ENCODE data around the gene TMPRSS7.
A peak's percentile ranks its signal among the peaks of the same experiment; 100 is the strongest.

Gene TMPRSS7

DNA sequence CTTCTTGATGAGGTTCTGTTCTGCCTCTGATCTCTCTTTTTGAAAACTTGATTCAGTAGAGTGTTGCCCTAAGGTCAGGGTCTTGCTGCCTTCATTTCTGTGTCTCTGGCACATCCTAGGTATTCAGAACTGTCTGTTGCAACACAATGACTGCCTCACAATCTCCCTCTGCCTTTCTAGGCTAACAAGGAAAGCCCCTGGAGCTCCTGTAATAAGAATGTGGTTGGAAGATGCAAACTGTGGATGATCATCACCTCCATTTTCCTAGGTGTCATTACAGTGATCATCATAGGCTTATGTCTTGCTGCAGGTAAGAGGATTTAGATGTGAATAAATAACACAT is 58.6 kb downstream of the TMPRSS7 start:
- TF ChIP-seq, protein P1, sequence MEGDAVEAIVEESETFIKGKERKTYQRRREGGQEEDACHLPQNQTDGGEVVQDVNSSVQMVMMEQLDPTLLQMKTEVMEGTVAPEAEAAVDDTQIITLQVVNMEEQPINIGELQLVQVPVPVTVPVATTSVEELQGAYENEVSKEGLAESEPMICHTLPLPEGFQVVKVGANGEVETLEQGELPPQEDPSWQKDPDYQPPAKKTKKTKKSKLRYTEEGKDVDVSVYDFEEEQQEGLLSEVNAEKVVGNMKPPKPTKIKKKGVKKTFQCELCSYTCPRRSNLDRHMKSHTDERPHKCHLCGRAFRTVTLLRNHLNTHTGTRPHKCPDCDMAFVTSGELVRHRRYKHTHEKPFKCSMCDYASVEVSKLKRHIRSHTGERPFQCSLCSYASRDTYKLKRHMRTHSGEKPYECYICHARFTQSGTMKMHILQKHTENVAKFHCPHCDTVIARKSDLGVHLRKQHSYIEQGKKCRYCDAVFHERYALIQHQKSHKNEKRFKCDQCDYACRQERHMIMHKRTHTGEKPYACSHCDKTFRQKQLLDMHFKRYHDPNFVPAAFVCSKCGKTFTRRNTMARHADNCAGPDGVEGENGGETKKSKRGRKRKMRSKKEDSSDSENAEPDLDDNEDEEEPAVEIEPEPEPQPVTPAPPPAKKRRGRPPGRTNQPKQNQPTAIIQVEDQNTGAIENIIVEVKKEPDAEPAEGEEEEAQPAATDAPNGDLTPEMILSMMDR (conservative IDR thresholded peaks at IDR 0.05) = no peak
- H3K27ac ChIP-seq = no peak overlapping the region

DNA sequence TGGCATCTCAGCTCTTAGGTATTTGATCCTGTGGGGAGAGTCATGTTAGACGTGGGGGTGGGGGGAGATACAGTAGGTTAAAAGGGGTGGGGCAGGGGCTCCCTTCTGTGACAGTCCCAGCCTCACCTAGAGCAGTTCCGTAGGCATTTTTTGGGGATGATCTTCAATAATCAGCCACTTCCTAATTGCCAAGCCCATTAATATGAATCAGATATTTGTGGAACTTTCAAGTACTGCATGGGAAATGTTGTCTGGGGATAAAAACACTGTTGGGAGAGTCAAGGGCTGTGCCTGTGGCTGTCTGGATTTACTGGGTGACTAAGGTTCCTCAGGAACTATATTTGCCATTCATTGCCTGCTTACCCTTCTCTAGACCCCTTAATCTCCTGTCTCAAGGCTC is 61.2 kb downstream of the TMPRSS7 start:
- TF ChIP-seq, protein P1 (conservative IDR thresholded peaks at IDR 0.05) = no peak

DNA sequence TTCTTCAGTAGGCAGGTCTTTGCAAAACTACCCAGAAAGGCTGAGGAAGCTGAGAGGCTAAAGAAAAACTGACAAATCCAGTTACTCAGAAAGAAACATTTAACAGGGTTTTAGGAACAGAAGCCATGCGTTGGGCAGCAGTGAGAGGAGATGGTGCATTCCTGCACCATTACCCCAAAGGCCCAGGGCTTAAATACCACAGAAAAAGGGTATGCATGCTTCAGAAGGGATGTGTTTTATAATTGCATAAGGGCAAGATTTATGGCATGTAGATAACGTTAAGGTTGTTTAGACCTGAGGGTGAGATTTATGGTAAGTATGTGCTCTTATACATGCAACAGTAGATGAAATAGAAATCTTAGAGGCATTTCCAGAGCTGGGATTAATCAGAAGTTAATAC is 61.6 kb downstream of the TMPRSS7 start:
- TF ChIP-seq, protein P1 (conservative IDR thresholded peaks at IDR 0.05) = no peak
- H3K27ac ChIP-seq = no peak overlapping the region

More for the DNA sequence above, 61.2 kb downstream of the TMPRSS7 start:
- no peak overlapping the region for H3K27ac ChIP-seq

DNA sequence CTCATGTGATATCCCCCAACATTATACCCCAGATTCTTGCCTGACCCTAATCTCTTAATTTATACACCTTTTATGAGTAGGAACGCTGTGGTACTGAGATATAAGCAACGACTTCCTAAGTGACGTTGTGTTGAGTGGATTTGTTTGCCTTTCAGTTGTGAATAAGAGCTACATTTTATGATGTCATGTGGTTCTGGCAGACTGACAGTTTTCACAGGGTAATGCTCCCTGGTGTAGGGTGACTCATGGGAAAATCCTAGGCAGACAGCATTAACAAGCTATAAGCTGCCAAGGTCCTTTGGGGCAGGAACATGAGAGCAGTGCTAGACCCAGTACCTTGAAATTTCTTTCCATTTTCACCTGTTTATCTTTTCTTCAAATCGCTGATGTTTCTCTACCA is 62.8 kb downstream of the TMPRSS7 start:
- no peak overlapping the region for H3K27ac ChIP-seq
- TF ChIP-seq, protein P1 (conservative IDR thresholded peaks at IDR 0.05) = no peak

DNA sequence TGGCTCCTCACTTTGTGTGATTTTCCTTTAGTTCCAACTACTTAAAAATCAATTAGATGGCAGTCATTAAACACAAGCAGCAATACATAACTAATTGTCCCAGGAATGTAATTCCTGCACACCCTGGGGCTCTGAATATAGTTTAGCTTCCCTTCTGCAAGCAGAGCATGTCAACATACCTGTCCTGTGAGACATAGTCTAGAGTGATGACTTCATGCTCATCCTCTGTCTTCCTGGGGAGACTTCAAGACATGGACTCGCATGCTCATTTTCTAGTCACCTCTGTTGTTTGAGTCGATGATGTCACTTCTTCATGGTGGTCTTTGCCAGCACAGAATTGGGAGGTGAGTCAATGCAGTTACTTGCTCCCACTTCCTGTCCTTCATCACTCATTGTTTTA is 67.4 kb downstream of the TMPRSS7 start:
- TF ChIP-seq, protein P1 (conservative IDR thresholded peaks at IDR 0.05) = no peak
- no peak overlapping the region for H3K27ac ChIP-seq

DNA sequence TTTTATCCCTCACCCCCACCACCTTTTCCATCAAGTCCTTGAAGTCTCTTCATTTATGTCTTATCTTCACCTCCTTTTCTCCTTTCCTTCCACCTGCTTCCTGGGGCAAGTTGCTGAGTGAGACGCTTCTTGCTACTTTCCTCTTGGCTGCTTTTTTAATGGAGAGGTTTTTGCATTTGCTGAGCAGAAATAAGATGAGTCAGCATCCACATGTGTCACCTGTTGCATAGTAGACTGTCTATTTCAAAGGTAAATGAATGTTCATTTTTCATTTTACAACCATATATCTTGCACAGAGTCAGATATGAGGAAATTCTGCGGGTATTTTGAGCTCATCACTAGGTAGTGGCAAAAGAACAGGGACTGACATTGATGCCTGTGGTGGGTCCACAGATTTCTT is 70.2 kb downstream of the TMPRSS7 start:
- TF ChIP-seq, protein P1 (conservative IDR thresholded peaks at IDR 0.05) = no peak
- H3K27ac ChIP-seq = no peak overlapping the region

DNA sequence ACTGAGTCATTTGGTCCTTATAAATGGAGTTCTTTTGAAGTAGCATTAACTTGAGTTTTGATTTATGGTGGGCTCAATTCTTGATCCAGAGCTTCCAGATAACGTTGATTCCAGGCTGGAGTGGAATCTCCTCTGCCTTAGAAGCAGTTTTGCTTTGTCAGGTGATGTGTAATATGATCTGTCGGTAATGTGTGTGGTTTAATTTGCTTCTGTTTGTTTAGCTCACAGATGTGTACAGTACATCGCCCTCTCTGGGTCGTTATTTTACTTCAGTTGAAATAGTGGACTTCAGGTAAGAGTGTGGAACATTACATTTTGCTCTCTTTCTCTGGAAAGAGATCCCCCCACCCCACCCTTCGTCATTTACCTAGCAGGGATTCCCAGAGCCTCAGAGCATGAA is 74.8 kb downstream of the TMPRSS7 start:
- H3K27ac ChIP-seq = peak overlapping the region; percentile 82
- TF ChIP-seq, protein P1 (conservative IDR thresholded peaks at IDR 0.05) = no peak

All from VCaP (cell line).